A673 (cell line): ENCODE data around the gene WDR41.

Source experiments
- EZH2 ChIP-seq: fragments of 200-600 bp; sonication (generic); IDR thresholded peaks from 2 replicates; pipeline ENCODE4 v1.6.1; 2017; ENCODE audit warnings: borderline replicate concordance, low read depth, mild to moderate bottlenecking, mixed read lengths, antibody characterized with exemption, low read length; ENCODE audit not compliant: poor library complexity, severe bottlenecking
- TF ChIP-seq, protein P1 (sequence below): fragments of 300-800, 200-600 bp; sonication (generic); conservative IDR thresholded peaks from 2 replicates; pipeline ENCODE4 v1.5.1; 2017; ENCODE audit warnings: low read depth, mild to moderate bottlenecking, antibody characterized with exemption, low read length, moderate library complexity, mixed read lengths

- TF ChIP-seq, protein P1, sequence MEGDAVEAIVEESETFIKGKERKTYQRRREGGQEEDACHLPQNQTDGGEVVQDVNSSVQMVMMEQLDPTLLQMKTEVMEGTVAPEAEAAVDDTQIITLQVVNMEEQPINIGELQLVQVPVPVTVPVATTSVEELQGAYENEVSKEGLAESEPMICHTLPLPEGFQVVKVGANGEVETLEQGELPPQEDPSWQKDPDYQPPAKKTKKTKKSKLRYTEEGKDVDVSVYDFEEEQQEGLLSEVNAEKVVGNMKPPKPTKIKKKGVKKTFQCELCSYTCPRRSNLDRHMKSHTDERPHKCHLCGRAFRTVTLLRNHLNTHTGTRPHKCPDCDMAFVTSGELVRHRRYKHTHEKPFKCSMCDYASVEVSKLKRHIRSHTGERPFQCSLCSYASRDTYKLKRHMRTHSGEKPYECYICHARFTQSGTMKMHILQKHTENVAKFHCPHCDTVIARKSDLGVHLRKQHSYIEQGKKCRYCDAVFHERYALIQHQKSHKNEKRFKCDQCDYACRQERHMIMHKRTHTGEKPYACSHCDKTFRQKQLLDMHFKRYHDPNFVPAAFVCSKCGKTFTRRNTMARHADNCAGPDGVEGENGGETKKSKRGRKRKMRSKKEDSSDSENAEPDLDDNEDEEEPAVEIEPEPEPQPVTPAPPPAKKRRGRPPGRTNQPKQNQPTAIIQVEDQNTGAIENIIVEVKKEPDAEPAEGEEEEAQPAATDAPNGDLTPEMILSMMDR, result no peak
- TF ChIP-seq EZH2, result no peak
Observed at GRCh38 chr5:77514457-77514856, 22.3 kb upstream of the WDR41 start.
